OCI-LY1 (cell line): ENCODE results near the gene FANCD2.
"Not testable (repeated sequence)": the region's sequence is repeated elsewhere in the genome, so short reads cannot be mapped to it uniquely, and the experiment has no call there.

Source experiments
- H2AFZ ChIP-seq: fragments of 200-600 bp; sonication (generic), shearing (Covaris generic); 2 replicates; pipeline ENCODE4 v1.6.0; 2014; ENCODE audit warnings: antibody characterized with exemption, mild to moderate bottlenecking, low read length
- H3F3A ChIP-seq: fragments of 200-600 bp; sonication (generic), shearing (Covaris generic); 2 replicates; pipeline ENCODE4 v1.6.0; 2014; ENCODE audit warnings: mild to moderate bottlenecking, antibody characterized with exemption, low read length, moderate library complexity; ENCODE audit not compliant: insufficient read depth
- H3K27ac ChIP-seq: fragments of 200-600 bp; sonication (generic); 2 replicates; pipeline ENCODE4 v1.5.1; 2014; ENCODE audit warnings: low read length, mixed run types, mild to moderate bottlenecking, low read depth; ENCODE audit not compliant: poor library complexity, severe bottlenecking
- H3K27me3 ChIP-seq: fragments of 200-600 bp; sonication (generic); 2 replicates; pipeline ENCODE4 v1.6.0; 2014; ENCODE audit warnings: antibody characterized with exemption, mild to moderate bottlenecking, low read length, moderate library complexity; ENCODE audit not compliant: insufficient read depth
- H3K36me3 ChIP-seq: fragments of 200-600 bp; sonication (generic); 2 replicates; pipeline ENCODE4 v1.6.1; 2014; ENCODE audit warnings: mild to moderate bottlenecking, antibody characterized with exemption, low read length, moderate library complexity, mixed read lengths; ENCODE audit not compliant: insufficient read depth
- H3K4me1 ChIP-seq: fragments of 200-600 bp; sonication (generic); 2 replicates; pipeline ENCODE4 v1.5.1; 2014; ENCODE audit warnings: mild to moderate bottlenecking, low read length, moderate library complexity; ENCODE audit not compliant: insufficient read depth, severe bottlenecking
- H3K4me2 ChIP-seq: fragments of 200-600 bp; sonication (generic), shearing (Covaris generic); 2 replicates; pipeline ENCODE4 v1.6.1; 2014; ENCODE audit warnings: low read length
- H3K4me3 ChIP-seq: fragments of 200-600 bp; sonication (generic); 2 replicates; pipeline ENCODE4 v1.5.1; 2014; ENCODE audit warnings: low read length, low read depth, mild to moderate bottlenecking, mixed read lengths; ENCODE audit not compliant: poor library complexity, severe bottlenecking
- H3K79me2 ChIP-seq: fragments of 200-600 bp; shearing (Covaris generic); 2 replicates; pipeline ENCODE4 v1.6.1; 2016; ENCODE audit warnings: mixed run types, low read length, mixed read lengths; ENCODE audit not compliant: insufficient read depth
- H3K9ac ChIP-seq: fragments of 200-600 bp; sonication (generic), shearing (Covaris generic); 2 replicates; pipeline ENCODE4 v1.6.1; 2014; ENCODE audit warnings: mild to moderate bottlenecking, low read length, mixed read lengths
- H3K9me2 ChIP-seq: fragments of 200-600 bp; sonication (generic), shearing (Covaris generic); 2 replicates; pipeline ENCODE4 v1.6.1; 2014; ENCODE audit warnings: low read depth, mild to moderate bottlenecking, low read length, mixed read lengths
- H3K9me3 ChIP-seq: fragments of 200-600 bp; shearing (Covaris generic); 2 replicates; pipeline ENCODE4 v1.6.1; 2014; ENCODE audit warnings: low read length, mixed read lengths
- H4K20me1 ChIP-seq: fragments of 200-600 bp; sonication (generic), shearing (Covaris generic); 2 replicates; pipeline ENCODE4 v1.6.0; 2016; ENCODE audit warnings: mild to moderate bottlenecking, low read length; ENCODE audit not compliant: insufficient read depth
- EZH2 ChIP-seq: fragments of 200-600 bp; sonication (generic), shearing (Covaris generic); IDR thresholded peaks from 2 replicates; pipeline ENCODE4 v1.8.0; 2017; ENCODE audit warnings: borderline replicate concordance, mixed run types, mild to moderate bottlenecking, antibody characterized with exemption, low read length, moderate library complexity, mixed read lengths
- TF ChIP-seq, protein P1 (sequence below): fragments of 200-600 bp; sonication (generic), shearing (Covaris generic); IDR thresholded peaks from 2 replicates; pipeline ENCODE4 v1.5.1; 2017; ENCODE audit warnings: mild to moderate bottlenecking, antibody characterized with exemption, low read length, moderate library complexity, mixed read lengths

The FANCD2 gene

GRCh38 chr3:10085738-10086137 is 59.5 kb downstream of the FANCD2 start:
- no peak overlapping the region for H3K4me2 ChIP-seq
- no peaks in the 10 kb centered on the region for H3K4me1 ChIP-seq
- H3K9ac ChIP-seq: no peak overlapping the region
- H3K9me2 ChIP-seq: no peaks in the 10 kb centered on the region
- no peaks in the 10 kb centered on the region for H4K20me1 ChIP-seq
- H3K4me3 ChIP-seq: no peak overlapping the region
- no peak overlapping the region for H2AFZ ChIP-seq
- H3K79me2 ChIP-seq: no peaks in the 10 kb centered on the region
- H3F3A ChIP-seq: no peaks in the 10 kb centered on the region
- peaks cover 86% of the 10 kb centered on the region for H3K36me3 ChIP-seq
- H3K27me3 ChIP-seq: no peaks in the 10 kb centered on the region
- TF ChIP-seq EZH2: no peak
- TF ChIP-seq, protein P1, sequence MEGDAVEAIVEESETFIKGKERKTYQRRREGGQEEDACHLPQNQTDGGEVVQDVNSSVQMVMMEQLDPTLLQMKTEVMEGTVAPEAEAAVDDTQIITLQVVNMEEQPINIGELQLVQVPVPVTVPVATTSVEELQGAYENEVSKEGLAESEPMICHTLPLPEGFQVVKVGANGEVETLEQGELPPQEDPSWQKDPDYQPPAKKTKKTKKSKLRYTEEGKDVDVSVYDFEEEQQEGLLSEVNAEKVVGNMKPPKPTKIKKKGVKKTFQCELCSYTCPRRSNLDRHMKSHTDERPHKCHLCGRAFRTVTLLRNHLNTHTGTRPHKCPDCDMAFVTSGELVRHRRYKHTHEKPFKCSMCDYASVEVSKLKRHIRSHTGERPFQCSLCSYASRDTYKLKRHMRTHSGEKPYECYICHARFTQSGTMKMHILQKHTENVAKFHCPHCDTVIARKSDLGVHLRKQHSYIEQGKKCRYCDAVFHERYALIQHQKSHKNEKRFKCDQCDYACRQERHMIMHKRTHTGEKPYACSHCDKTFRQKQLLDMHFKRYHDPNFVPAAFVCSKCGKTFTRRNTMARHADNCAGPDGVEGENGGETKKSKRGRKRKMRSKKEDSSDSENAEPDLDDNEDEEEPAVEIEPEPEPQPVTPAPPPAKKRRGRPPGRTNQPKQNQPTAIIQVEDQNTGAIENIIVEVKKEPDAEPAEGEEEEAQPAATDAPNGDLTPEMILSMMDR: no peak
- H3K9me3 ChIP-seq: no peaks in the 10 kb centered on the region
- no peak overlapping the region for H3K27ac ChIP-seq

- peaks cover 78% of the 10 kb centered on the region for H3K36me3 ChIP-seq
- TF ChIP-seq EZH2: no peak
- TF ChIP-seq, protein P1: no peak
- no peaks in the 10 kb centered on the region for H3K27me3 ChIP-seq
- no peak overlapping the region for H3K4me3 ChIP-seq
- no peaks in the 10 kb centered on the region for H3K4me1 ChIP-seq
- H3K27ac ChIP-seq: no peak overlapping the region
- H3K9ac ChIP-seq: no peak overlapping the region
- no peaks in the 10 kb centered on the region for H3K9me3 ChIP-seq
- no peak overlapping the region for H2AFZ ChIP-seq
- H3F3A ChIP-seq: no peaks in the 10 kb centered on the region
- no peaks in the 10 kb centered on the region for H3K9me2 ChIP-seq
- no peak overlapping the region for H3K4me2 ChIP-seq
- no peaks in the 10 kb centered on the region for H3K79me2 ChIP-seq
- no peaks in the 10 kb centered on the region for H4K20me1 ChIP-seq
Measured at GRCh38 chr3:10088256-10088655, 62.0 kb downstream of the FANCD2 start.

DNA sequence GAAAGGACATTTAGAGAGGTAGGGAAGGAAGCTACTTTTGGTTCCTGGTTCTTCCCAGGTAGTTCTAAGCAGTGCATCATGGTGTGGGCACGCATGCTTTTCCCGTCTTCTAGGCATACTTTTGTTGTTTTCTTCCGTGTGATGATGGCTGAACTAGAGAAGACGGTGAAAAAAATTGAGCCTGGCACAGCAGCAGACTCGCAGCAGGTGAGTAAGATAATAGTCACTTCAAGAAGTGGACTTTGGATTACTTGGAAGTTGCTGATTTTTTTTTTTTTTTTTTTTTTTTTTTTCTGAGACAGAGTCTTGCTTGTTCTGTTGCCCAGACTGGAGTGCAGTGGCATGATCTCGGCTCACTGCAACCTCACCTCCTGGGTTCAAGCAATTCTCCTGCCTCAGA is 63.9 kb downstream of the FANCD2 start:
- H3K79me2 ChIP-seq: no peaks in the 10 kb centered on the region
- no peaks in the 10 kb centered on the region for H4K20me1 ChIP-seq
- no peak overlapping the region for H3K9ac ChIP-seq
- no peaks in the 10 kb centered on the region for H3K27me3 ChIP-seq
- H3F3A ChIP-seq: no peaks in the 10 kb centered on the region
- H2AFZ ChIP-seq: no peak overlapping the region
- no peak overlapping the region for H3K4me3 ChIP-seq
- no peak overlapping the region for H3K4me2 ChIP-seq
- no peaks in the 10 kb centered on the region for H3K9me3 ChIP-seq
- H3K9me2 ChIP-seq: no peaks in the 10 kb centered on the region
- TF ChIP-seq EZH2: no peak
- TF ChIP-seq, protein P1: no peak
- H3K4me1 ChIP-seq: no peaks in the 10 kb centered on the region
- no peak overlapping the region for H3K27ac ChIP-seq
- peaks cover 83% of the 10 kb centered on the region for H3K36me3 ChIP-seq

GRCh38 chr3:10090774-10091173 is 64.5 kb downstream of the FANCD2 start:
- H3K4me2 ChIP-seq, H4K20me1 ChIP-seq, H3K27me3 ChIP-seq, H3K9ac ChIP-seq, H3K4me1 ChIP-seq, H3K27ac ChIP-seq, H3K9me2 ChIP-seq, H3F3A ChIP-seq, H3K79me2 ChIP-seq, H3K9me3 ChIP-seq, H2AFZ ChIP-seq, H3K4me3 ChIP-seq: not testable (repeated sequence)
- peaks cover 86% of the 10 kb centered on the region for H3K36me3 ChIP-seq

- not testable (repeated sequence) for H3K9me3 ChIP-seq, H3K79me2 ChIP-seq, H2AFZ ChIP-seq, H3K4me2 ChIP-seq, H4K20me1 ChIP-seq, H3K4me1 ChIP-seq, H3K4me3 ChIP-seq, H3K9me2 ChIP-seq, H3F3A ChIP-seq, H3K27me3 ChIP-seq, H3K27ac ChIP-seq, H3K9ac ChIP-seq
- peaks cover 86% of the 10 kb centered on the region for H3K36me3 ChIP-seq
Measured at GRCh38 chr3:10091387-10091786, 65.2 kb downstream of the FANCD2 start.
